ENCODE data around the gene SPHK1.
A peak's percentile ranks its signal among the peaks of the same experiment; 100 is the strongest.
"Not testable (repeated sequence)": the region's sequence is repeated elsewhere in the genome, so short reads cannot be mapped to it uniquely, and the experiment has no call there.

The SPHK1 gene

GRCh38 chr17:76384222-76384986, at the start of gene SPHK1:
Gene SPHK1, plus strand, starts transcription at chr17:76384609. Its CDS starts 1,036 bp downstream, at chr17:76385645.
- DNase-seq = no peak

DNA sequence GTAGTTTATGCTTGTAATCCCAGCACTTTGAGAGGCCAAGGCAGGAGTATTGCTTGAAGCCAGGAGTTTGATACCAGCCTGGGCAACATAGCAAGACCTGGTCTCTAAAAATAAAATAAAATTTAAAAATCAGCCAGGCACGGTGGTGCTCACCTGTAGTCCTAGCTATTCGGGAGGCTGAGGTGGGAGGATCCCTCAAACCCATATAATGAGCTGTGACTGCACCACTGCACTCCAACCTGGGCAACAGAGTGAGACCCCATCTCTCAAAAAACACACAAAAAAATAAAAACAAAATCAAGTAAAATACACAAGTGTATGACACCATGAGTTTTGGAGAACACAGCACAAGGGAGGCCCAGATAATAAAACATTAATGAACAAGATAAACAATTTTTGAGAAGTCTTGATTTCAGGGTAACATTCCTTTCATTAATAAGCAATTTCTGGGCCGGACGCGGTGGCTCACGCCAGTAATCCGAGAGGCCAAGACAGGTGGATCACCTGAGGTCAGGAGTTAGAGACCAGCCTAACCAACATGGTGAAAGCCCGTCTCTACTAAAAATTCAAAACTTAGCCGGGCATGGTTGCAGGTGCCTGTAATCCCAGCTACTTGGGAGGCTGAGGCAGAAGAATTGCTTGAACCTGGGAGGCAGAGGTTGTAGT, 48.6 kb upstream of the SPHK1 start:
- no peak for DNase-seq

DNA sequence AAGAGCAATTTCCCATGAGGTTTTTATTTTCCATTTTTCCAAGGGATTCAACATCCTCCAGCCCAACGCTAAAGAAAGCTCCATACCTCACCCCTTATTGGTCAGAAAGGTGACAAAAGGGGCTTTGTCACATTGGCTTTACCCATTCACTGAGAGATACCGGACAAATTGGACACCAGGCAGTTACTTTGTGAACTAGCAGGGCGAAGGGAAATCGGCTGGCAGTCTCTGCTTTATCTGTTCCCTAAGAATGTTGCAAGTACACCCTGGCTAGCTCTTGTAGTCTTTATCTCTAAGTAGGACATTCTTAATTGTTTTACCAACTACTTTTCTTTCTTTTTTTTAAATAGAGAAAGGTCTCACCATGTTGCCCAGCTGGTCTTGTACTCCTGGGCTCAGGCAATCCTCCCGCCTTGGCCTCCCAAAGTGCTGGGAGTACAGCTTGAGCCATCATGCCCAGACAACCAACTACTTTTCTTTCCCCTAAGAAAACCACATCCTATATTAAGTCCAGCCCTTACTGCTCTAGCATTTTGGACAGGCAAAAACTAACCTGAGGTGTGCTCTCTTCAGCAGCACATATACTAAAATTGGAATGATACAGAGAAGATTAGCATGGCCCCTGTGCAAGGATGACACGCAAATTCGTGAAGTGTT, 47.5 kb upstream of the SPHK1 start:
- no peak for DNase-seq

- DNase-seq = no peak
These were observed 47.0 kb upstream of the SPHK1 start for GRCh38 chr17:76337413-76337777.

GRCh38 chr17:76341301-76341700, 43.1 kb upstream of the SPHK1 start:
- no peak for DNase-seq

GRCh38 chr17:76343106-76343505, 41.3 kb upstream of the SPHK1 start:
- no peak for DNase-seq

DNA sequence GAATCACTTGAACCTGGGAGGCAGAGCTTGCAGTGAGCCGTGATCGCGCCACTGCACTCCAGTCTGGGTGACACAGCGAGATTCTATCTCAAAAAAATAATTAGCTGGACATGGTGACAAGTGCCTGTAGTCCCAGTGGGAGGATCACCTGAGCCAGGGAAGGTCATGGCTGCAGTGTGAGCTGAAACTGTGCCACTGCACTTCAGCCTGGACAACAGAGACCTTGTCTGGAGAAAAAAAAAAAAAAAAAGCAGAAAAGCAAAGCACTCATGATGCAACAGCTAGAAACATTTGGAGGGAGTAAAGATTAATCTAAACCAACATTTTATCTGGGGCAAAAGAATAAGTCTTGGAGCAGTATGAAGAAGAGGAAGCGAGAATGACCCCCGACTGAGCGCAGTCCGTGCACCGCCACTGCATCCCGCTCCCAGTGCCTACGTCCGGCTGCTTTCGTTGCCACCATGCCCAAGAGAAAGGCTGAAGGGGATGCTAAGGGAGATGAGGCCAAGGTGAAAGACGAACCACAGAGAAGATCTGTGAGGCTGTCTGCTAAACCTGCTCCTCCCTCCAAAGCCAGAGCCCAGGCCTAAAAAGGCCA, 38.9 kb upstream of the SPHK1 start:
- no peak for DNase-seq

DNA sequence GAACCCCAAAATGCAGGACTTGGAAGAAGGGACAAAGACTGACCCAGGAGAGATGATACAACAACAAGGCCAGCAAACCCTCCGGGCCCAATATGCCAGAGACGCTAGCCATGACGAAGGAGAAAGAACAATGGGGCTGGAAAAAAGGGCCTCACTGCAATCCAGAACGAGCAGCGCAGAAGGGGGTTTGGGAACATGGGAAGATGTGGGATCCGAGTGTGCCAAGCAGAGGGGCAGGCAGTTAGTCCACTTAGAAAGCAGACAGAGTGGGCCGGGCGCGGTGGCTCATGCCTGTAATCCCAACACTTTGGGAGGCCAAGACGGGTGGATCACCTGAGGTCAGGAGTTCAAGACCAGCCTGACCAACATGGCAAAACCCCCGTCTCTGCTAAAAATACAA, 37.5 kb upstream of the SPHK1 start:
- DNase-seq = not testable (repeated sequence)

DNA sequence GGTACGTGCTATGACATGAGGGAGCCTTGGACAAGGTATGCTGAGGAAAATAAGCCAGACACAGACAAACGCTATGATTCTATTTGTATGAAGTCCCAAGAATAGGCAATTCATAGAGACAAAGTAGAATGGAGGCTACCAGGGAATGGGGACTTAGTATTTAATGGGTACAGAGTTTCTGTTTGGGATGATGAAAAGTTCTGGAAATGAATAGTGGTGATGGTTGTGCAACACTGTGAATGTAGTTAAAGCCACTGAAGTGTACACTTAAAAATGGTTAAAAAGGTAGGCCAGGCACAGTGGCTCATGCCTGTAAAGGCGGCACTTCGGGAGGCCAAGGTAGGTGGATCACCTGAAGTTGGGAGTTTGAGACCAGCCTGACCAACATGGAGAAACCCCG, 33.9 kb upstream of the SPHK1 start:
- DNase-seq = no peak

GRCh38 chr17:76351526-76352071, 32.8 kb upstream of the SPHK1 start:
- DNase-seq = no peak

GRCh38 chr17:76353004-76353598, 31.3 kb upstream of the SPHK1 start:
- no peak for DNase-seq

DNA sequence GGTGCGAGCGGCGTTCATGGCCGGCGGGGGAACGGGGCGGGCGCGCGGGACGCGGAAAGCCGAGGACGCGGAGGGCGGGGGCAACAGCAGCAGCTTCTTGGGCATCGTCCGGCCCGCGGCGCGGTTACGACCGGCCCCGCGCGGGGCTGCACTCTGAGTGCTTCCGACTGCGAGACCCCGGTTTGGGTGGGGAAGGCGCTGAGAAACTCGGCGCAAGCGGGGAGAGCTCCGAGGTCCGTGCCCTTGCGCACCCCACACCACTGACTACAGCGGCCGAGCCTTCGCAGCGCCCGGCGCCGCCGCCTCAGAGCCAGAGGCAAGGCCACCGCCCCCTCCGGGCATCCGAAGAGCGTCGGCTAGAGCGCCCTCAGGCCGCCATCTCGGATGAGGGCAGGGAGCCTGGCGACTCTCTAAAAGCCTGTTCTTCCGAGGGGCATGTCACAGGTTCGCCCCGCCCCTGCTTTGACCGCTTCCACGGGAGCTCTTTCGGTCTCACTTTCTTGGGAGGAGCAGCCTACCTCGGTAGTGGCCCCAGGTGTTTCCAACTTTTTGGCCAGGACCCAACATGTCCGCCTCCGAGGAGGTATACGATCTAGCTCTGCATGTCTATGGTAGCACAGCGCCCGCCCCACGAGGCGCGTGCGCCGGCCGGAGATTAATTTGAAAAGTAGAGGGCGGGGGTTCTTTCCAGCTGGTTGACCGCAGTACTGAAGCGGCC, 30.7 kb upstream of the SPHK1 start, which contains the start of gene PRPSAP1:
Gene PRPSAP1 (minus strand): TSS at position 318 of the 718 bp plus-strand sequence. CDS start 213 bp downstream, at position 105.
- peak in 1 of 2 experiments; percentile 74 for DNase-seq

DNA sequence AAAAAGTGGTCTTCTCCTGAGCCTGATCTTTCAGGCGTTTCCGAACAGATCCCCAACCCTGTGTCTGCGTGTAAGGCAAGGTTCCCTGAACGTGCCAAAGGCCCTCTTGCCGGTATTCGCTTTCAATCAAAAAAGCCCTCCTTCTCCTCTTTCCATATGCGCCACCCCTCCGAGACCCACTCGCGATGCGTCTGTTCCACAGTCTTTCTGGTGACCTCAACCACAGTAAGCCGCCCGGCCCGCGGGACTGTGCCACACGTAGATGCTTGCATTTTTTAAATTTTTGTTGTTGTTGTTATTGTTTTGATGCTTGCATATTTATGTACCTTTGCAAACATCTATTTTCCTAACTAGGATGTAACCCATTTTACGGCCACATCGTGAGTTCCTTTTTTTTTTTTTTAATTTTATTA, 30.1 kb upstream of the SPHK1 start:
- no peak for DNase-seq

DNA sequence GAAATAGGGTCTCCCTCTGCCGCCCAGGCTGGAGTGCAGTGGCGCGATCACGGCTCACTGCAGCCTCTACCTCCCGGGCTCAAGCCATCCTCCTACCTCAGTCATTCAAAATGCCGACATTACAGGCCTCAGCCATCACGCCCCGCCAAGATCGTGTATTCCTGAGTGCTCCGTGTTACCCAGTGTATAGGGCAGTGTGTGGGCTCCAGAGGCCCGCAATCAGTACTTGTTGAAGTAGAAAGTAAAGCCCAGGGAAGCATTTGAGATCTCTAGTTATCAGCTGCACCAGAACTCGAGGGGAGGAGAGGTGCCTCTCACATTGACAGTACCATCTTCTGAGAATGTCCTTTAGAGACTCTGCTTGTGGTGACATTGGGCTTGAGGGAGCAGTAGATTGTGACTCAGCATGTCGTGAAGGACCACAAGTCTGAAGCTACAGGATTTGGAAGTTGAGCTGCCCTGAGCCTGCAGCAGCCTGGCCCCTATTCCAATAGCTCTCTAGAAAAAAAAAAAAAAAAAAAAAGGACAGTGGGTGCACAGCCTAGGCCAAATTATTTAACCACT, 29.6 kb upstream of the SPHK1 start:
- no peak for DNase-seq

DNA sequence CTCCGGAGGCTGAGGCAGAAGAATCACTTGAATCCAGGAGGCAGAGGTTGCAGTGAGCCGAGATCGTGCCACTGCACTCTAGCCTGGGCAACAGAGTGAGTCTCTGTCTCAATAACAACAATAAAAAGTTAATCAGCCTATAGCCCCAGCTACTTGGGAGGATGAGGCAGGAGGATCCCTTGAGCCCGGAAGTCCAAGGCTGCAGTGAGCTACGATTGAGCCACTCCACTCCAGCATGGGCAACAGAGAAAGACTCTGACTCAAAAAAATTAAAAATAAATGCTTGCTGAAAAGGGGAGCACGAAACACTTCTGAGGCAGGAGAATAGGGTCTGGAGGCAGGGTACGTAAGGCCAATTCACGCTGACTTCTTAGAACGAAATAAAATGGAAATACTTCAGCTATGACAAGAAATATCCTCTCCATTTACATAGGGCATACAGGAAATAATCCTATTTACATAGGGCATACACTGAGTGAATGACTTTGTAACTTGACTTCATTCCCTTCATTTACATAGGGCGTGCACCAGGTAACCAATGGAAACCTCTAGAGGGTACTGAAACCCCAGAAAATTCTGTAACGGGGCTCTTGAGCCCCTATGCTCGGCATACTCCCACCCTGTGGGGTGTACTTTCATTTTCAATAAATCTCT, 27.5 kb upstream of the SPHK1 start:
- DNase-seq = no peak

DNA sequence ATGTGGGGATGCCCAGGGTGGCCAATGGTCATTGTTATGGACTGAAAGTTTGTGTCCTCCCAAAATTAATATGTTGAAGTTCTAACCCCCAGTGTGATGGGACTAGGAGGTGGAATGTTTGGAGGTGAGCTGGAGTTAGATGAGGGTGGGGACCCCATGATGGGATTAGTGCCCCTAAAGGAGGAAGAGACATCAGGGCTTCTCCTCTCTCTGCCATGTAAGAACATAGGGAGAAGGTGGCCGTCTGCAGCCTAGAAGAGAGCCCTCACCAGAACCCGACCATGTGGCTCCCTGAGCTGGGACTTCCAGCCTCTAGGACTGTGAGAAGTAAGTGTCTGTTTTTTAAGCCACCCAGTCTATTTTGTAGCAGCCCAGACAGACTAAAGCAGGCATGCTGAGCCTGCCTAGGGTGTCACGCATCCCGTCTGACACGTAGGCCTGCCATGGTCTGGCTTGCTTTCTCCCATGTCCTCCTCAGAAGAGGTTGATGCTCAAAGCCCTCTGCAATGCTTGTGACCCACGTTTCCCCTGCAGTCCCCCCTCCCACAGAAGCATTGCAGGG, 26.7 kb upstream of the SPHK1 start:
- DNase-seq = no peak

DNA sequence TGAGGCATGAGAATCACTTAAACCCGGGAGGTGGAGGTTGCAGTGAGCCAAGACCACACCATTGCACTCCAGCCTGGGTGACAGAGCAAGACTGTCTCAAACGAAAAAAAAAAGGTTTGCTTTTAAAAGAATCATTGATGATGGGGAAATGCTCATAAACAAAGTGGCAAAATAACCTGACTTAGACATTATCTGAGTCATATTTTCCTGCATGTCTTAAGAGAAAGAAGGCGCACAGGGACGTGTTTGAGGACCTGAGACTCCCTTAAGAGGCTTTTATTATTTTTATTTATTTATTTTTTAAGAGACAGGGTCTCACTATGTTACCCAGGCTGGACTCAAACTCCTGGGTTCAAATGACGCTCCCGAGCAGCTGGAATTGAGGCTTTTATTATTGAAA, 25.0 kb upstream of the SPHK1 start:
- DNase-seq = no peak

DNA sequence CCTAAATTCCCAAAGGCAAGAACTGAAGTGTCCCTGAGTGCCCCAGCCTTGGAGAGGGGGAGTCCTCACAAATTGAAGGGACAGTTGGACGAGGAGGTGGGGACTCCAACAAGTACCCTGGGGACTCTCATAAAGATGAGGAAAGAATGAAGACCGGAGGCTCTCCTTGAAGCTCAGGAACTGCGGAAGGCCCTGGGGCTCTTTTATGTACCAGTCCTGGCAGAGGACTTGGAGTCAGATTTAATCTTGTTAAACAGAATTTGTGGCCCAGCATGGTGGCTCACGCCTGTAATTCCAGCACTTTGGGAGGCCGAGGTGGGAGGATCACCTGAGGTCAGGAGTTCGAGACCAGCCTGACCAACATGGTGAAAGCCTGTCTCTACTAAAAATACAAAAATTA, 24.6 kb upstream of the SPHK1 start:
- not testable (repeated sequence) for DNase-seq

GRCh38 chr17:76360461-76360860, 23.9 kb upstream of the SPHK1 start:
- no peak for DNase-seq

GRCh38 chr17:76363107-76363842, 21.1 kb upstream of the SPHK1 start:
- no peak for DNase-seq

Measured in cerebellar nuclear complex (tissue), 1 donor.